Measurements from ENCODE around the gene GRIN2A.

GRIN2A gene

DNA sequence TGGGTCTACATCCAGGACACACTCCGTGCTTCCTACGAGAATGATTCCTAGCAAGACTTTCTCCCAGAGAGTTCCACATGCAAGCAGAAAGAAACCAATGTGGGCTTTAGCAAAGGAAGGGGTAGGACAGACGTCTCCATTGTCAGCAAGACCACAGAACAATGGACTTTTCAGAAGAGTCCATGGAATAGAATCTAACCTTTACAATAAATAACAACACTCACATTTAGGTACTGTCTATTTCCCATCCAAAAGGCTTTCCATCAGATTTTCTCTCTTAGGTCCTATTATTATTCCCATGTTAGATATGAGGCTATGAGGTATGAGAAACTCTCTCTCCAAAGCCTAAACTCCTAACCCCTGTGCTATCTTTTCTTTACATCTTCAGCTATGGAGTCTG lies 360.9 kb downstream of the GRIN2A start:
- DNase-seq (ENCODE audit: low read depth in 2 of 2) = no peak

DNA sequence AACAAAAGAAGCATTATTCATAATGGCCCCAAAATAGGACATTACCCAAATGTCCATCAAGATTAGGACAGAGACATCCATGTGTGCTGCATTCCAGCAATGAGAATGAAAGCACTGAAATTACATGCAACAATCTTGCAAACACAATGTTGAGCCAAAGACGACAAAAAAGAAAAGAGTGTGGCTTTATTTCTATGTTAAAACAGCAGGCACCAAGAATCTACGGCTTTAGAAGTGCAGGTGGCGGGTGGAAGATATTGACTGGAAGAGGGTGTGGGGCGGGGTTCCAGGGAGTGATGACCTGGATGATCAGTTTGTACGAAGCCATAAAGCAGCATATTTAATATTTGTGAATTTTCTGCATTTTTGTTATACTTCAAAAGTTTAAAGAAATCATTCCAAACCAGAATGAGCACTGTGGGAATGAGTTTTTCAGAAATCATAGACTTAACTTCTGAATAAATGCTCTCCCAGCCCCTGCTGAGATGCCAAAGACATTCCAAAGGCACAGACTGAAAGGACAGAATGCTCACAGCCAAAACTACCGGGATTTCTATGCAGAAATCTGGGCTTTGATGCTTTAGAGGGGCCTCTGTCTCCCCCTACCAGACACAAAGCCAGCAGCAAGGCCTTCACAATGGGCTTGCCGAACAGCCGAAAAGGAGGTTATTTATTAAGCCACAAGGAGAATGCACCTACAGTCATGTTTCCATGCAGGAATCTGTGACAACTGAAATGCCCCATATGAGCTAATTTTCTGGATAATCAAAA lies 361.6 kb downstream of the GRIN2A start:
- DNase-seq (ENCODE audit: low read depth in 2 of 2) = no peak

DNA sequence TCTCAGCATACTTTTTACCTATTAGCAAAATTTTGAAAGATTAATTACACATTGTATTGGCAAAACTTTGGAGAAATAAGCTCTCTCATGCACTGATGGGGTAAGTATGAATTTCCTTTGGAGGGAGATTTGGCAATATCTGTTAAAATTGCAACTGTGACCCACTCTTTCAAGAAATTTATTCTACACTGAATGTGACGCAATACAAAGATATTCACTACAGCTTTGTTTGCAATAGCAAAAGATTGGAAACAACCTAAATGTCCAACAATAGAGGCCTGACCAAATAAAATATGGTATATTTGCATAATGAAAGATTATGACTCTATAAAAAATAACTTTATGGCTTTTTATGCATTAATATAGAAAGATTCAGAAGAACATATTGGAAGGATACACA lies 363.5 kb downstream of the GRIN2A start:
- DNase-seq (ENCODE audit: low read depth in 2 of 2) = no peak

DNA sequence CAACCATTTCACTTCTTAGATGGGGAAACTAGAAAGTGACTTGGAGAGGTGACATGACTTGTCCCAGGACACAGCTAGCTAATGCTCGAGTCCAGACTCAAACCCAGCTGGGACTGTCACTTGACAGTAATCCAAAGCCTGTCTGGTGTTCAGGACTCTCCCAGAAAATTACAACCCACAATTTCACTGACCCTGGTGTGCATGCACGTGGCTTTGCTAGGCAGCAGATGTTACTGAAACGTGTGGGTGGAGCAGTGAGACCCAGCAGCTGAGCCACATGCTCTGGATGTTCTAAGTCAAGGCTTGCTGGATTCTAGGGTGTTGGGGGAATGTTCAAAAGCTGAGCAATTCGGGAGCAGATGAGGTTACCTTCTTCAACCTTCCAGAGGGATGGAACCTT lies 364.6 kb downstream of the GRIN2A start:
- DNase-seq (ENCODE audit: low read depth in 2 of 2) = no peak

DNA sequence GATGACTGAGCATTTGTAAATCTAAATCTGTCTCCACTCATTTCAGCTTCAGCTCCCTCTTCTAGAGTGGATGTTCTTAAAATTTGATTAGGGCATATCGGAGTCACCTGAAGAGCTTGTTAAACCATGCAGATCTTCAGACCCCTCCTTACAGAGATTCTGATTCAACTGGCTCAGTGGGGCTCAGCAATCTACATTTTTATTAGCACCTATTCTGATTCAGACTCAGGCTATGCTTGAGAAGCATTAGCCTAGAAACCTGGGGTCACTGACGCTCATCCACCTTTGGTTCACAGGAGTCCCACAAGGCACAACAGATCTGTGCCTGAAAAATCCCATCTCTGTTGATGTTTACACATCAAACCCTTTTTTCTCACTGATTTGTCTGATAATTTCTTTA lies 365.6 kb downstream of the GRIN2A start:
- no peak for DNase-seq (ENCODE audit: low read depth in 2 of 2)

DNA sequence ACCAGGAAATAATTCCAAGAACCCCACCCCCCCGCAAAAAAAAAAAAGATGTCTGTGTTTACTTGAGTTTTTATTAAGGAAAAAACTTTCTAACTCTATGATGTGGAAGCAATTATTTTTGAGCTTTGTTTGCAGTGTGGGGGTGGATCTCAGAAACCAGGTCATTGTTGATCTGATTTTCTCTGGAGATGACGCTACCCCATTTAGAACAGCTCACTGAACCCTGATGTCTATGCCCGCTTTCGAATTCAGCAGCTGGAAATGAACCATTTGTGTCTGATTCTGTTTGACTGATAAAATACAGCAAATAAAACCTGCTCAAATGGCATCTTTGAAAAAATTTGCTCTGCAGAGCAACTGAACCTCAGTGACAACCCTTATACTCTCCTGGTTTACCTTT lies 368.6 kb downstream of the GRIN2A start:
- DNase-seq (ENCODE audit: low read depth in 2 of 2) = no peak

DNA sequence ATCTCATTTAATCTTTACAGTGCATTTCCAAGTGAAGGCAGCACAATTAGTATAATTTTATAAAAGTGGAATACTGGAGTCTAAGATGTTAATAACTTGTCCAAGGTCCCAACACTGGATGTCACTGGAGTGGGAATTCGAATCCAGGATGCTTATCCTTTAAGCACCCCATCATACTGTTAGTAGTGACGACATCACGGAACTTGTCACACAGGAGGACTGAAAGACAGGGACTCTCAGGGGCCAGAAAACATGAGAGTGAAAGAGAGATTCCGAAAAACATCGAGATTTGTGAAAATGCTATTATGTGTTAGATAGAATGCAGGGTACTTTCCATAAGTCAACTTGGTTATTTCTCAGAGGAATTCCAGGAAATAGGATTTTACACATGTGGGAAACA lies 374.0 kb downstream of the GRIN2A start:
- DNase-seq (ENCODE audit: low read depth in 2 of 2) = no peak

DNA sequence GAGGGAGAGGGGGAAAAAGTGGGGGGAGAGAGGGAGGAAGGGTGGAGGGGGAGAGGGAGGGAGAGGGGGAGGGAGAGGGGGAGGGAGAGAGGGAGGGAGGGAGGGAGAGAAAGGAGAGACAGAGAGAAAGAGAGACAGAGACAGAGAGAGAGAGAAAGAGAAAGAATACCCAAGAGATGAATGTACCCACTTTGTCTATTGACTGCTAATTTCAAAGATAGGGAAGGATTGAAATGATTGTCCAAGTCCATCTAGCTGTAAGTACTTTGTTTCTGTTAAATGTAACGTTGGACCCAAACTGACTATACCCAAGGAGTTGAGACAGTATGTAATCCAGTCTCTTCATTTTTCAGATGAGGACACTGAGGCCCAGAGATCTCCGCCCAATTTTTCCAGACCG lies 374.9 kb downstream of the GRIN2A start:
- DNase-seq (ENCODE audit: low read depth in 2 of 2) = no peak

DNA sequence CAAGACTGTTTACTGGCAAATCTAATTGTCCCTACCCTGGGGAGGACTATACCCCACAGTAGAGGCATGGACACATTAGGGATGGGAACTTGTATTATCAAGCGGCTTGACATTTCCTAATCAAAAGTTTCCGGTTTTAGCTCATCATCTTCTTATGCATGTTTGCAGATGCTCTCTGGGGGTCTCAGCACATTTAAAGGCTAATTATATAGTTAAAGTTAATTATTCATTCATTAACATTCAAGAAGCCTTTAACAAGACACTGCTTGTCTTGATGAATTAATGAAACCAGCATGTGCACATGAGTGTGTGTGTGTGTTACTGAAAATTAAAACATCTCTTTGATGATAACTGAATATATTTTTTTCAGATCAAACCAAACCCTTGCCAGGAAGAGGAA lies 377.1 kb downstream of the GRIN2A start:
- no peak for DNase-seq (ENCODE audit: low read depth in 2 of 2)

DNA sequence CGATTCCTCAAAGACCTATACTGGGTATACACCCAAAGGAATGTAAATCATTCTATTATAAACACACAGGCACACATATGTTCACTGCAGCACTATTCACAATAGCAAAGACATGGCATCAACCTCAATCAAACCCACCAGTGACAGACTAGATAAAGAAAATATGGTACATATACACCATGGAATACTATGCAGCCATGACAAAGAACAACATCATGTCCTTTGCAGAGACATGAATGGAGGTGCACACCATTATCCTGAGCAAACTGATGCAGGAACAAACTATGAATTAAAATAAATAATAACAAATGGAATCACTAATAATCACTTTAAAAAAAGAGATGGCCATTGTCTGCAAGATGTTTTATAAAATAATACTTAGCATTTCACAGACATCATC lies 380.1 kb downstream of the GRIN2A start:
- DNase-seq (ENCODE audit: low read depth in 2 of 2) = no peak

DNA sequence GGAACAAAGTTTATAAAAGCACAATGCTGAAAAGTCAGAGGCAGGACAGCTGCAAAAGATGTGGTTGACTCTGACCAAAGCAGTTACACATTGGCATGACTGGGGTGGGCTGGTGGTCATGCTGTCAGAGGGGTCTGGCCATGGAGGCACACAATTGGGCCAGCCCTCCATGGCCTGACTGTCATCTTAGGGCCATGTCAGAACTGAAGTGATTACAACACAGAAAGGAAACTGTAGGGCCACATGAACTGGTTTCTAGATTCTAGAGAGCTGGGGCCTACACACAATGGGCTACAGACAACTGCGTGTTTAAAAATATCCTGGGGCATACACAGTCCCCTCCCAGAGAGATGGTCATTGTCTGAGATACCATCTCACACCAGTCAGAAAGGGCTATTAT lies 380.6 kb downstream of the GRIN2A start:
- no peak for DNase-seq (ENCODE audit: low read depth in 2 of 2)

DNA sequence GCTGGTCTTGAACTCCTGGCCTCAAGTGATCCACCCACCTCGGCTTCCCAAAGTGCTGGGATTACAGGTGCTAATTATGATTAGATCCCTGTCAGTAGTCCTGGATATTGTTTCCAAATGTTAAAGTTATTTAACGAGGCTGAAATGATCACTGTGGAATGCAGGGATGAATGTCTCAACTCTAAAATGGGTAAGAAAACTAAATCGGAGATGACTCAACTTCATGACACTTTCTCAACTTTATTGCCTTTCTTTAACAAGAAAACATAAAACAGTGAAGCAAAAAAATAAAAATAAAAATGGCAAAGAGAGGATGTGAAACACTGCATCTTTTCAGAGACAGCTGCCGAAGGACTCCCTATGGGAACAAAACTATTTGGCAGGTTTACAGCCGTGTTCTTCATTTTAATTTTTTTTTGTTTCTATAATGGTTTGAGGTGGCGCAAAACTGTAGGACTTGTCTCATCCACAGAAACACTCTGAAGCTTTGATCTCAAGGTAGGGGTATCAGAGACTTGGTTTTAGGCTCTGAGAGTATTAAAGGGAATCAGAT lies 382.0 kb downstream of the GRIN2A start:
- no peak for DNase-seq (ENCODE audit: low read depth in 2 of 2)

DNA sequence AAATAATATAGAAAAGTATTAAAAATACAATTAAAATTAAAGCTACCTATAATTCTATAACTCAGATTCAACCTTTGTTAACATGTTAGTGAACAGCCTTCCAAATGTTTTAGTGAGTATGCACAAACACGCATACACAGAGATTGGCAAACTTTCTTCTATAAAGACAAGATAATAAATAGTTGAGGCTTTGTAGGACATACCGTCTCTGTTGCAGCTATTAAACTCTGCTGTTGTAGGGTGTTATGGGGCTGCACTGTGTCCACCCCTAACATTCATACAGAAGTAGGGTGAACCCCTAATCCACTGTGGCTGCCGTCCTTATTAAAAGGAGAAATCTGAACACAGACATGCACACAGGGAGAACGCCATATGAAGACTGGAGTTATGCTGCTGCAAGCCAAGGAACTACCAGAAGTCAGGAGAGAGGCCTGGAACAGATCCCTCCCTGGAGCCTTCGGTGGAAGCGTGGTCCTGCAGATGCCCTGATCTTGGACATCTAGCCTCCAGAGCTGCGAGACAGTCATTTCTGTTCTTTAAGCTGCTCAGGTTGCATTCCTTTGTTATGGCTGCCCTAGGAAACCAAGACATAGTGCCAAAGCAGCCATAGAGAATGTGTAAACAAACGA lies 383.2 kb downstream of the GRIN2A start:
- no peak for DNase-seq (ENCODE audit: low read depth in 2 of 2)

DNA sequence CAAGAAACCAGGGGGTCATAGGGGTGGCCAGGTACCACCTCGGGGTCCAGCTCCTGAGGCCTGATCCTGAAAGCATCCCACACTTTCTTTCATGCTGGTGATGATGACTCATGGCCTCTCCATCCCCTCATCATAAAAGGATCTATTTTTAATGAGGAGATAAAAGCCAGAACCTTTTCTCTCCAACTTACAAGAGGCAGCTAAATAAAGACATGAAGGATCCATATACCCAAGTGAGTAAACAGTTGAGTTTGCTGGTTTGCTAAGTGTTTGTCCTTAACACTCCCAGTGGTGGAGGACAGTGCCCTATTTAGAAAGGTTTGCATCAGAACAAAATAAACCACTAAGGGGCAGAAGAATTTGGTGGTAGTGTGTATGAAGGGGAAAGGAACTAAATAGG lies 383.8 kb downstream of the GRIN2A start:
- DNase-seq (ENCODE audit: low read depth in 2 of 2) = no peak

DNA sequence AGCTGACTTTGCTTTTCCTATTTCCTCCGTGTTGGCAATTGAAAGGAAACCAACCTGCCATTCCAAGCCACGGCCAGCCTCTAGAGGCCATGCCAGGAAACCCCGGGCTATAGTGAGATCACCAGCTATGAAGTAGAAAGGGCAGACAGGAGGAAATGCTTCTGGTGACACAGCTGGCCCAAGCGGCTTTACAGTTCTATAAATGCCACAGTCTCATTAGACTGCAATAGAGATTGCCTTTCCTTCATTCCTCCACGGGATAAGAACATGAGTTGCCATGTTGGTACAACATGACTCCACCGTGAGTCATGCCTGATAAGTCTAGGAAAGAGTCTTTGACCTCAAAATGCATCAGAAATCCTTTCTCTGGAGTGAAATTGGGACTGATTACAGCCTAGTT lies 384.9 kb downstream of the GRIN2A start:
- no peak for DNase-seq (ENCODE audit: low read depth in 2 of 2)

DNA sequence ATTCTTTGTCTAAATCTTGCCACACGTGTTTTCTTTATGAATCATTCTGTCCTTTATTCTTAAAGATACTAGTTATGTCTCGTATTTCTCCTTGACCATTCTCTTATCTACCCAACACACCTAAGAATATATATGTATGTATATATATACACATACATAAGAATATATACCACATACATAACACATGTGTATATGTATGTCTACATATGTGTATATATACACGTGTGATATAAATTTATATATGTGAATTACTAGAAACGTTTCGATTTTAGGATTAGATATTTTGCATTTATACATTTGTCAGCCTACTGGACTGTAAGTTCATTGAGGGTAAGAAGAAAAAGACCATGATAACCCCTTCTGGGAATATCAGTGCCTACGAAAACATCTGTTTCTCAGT lies 388.6 kb downstream of the GRIN2A start:
- no peak for DNase-seq (ENCODE audit: low read depth in 2 of 2)

DNA sequence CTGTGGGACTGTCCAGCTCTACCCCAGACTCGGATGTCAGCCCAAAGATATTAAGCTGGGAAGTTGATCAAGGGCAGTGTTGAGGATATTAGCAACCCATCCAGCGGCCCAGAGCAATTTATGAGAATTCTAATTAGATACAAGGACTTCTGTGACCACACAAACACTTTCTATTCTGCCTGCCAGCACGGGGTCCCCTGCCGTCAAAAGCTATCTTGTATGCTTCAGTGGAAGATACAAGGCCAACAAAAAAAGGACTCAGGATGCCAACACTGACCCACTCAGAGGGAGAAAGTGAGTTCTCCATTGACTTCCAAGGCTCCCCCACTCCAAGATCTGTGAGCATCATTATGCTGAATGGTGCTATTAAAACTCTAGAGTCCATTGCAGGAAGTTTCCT lies 390.7 kb downstream of the GRIN2A start:
- no peak for DNase-seq (ENCODE audit: low read depth in 2 of 2)

DNA sequence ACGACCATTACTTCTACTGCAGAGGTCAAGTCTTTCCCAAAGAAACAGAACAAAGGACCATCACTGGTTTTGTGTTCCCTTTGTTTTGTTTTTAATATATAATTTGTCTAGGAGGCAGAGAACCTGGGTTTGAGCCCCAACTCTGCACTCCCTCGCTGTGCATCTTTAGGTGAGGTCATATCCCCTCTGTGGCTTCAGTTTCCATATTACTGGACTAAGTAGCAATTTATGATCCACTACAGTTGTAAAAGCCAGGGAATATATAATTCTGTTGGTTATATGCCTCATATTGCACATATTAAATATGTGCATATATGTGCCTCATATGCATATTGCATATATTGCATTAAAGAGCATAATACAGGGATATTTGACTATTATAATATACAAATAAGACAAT lies 392.0 kb downstream of the GRIN2A start:
- no peak for DNase-seq (ENCODE audit: low read depth in 2 of 2)

DNA sequence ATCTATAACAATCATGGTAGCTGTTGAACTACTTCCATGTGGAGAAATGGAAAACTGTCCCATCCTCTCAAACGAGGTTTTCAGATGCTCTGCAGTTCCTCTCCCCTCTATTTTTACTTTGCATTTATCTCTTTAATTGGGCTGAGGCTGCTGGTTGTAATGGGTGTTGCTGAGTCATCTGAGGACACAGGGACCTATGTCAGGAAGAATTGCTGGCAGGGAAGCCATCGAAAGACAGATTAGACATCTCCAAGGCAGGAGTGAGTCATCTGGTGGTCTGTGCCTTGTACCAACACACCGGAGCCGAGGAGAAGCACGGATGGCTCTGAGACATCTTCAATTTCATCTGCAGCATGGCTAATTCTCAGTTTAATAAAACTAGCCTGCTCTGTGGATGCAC lies 394.5 kb downstream of the GRIN2A start:
- no peak for DNase-seq (ENCODE audit: low read depth in 2 of 2)

DNA sequence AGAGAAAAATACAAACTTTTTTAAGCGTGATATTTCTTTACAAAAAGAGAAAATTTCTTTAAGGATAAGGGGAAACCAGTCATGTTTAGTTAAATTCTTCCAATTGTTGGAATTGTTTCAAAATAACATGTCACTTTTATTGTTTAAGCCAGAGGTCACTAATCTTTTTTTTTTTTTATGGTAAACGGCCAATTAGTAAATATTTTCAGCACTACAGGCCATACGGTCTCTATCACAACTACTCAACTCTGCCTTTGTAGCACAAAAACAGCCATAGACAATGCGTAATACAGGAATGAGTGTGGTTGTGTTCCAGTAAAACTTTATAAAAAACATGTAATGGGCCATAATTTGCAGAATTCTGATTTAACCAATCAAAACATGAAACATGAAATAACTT lies 401.4 kb downstream of the GRIN2A start:
- DNase-seq (ENCODE audit: low read depth in 2 of 2) = no peak

DNA sequence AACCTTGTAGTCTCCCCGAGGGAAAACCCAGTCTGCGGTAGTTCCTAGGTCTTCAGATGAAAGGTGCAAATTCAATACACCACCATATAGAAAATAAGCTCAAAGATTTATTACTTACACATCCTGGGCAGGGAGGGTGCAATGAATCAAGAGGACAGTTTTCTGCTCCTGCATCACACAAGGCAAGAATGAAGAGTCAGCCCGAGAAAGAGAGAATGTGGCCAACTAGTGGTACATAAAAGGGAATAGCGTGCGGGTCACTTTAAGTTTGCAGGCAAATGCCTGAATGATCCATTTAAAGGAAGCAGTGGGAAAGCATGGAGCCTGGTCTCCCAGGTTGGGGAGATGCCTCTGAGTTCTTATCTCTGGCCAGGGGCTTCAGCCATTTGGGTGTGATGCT lies 403.4 kb downstream of the GRIN2A start:
- DNase-seq (ENCODE audit: low read depth in 2 of 2) = no peak

DNA sequence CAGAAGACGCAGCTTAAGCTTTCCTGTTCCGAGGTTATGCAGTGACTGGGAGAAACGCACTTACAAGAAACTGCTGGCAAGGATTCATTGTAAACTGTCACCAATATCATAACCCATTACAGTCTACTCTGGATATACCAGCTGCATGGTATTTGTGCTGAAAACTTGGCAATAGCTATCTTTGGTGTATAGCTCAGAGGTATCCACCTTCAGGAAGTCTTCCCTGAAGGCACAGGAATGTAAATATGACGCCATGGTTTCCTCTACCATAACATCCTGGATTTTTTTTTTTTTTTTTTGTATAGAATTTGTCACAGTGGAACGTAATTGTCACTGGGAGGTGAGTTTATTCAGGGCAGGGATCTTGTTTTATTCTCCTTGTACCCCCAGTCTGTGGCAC lies 406.2 kb downstream of the GRIN2A start:
- DNase-seq (ENCODE audit: low read depth in 2 of 2) = no peak

DNA sequence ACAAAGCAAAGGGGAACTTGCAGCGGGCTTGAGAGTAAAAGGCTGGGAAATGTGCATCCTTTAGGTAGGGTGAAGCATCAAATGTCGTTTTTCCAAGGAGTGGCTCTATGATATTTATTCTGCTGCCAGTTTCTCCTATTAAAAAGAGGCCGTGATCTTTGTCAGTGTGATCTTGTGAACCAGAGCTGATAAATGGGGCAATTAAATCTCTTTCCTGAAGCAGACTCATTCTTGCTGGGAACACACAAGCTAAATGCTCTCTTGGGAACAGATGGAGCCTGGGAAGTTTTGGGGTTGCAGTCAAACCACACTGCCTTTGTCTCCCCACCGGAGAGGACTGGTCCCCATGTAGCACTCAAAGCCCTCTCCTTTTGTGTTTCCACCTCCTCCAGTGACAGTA lies 408.9 kb downstream of the GRIN2A start:
- DNase-seq (ENCODE audit: low read depth in 2 of 2) = no peak
